Gastrocnemius medialis (tissue), 4 donors: ENCODE measurements around the gene SPOCK1. TPM values are rescaled to one million over a fixed set of nuclear protein-coding genes. Genes with fewer than 3 reads are reported as not detected.

ENCODE experiments used
- ATAC-seq, 2 donors: fragments of 150-250 bp; one replicate each; pipeline ENCODE4 v1.9.1; 2016
- DNase-seq, 2 donors: peaks; one replicate each; pipeline ENCODE4 v3.0.0-alpha.2; 2019
- H3K27ac ChIP-seq, 4 donors: fragments of 200-600 bp; sonication (generic); 1 replicate in 1 of 4; 2 replicates in 3 of 4; pipeline ENCODE4 v1.5.1; 2016 to 2018; ENCODE audit warnings: mild to moderate bottlenecking in 2 of 4, moderate library complexity in 1 of 4
- H3K27me3 ChIP-seq, 3 donors: fragments of 200-600 bp; sonication (generic) in 2 of 3; 1 replicate in 1 of 3; 2 replicates in 2 of 3; pipeline versions ENCODE4 v1.5.1 to v1.6.0; 2016 to 2019; ENCODE audit warnings: mild to moderate bottlenecking in 1 of 3, moderate library complexity in 1 of 3
- H3K36me3 ChIP-seq, 2 donors: fragments of 200-600 bp; sonication (generic) in 1 of 2; one replicate each; pipeline ENCODE4 v1.5.1; 2017 to 2018
- H3K4me1 ChIP-seq, 2 donors: fragments of 200-600 bp; sonication (generic) in 1 of 2; one replicate each; pipeline ENCODE4 v1.5.1; 2016 to 2017; ENCODE audit warnings: mild to moderate bottlenecking in 2 of 2
- H3K4me3 ChIP-seq, 4 donors: fragments of 200-600 bp; sonication (generic) in 3 of 4; 1 replicate in 1 of 4; 2 replicates in 3 of 4; pipeline ENCODE4 v1.5.1; 2016 to 2019; ENCODE audit warnings: mild to moderate bottlenecking in 2 of 4
- H3K9me3 ChIP-seq, 3 donors: fragments of 200-600 bp; sonication (generic) in 2 of 3; 1 replicate in 1 of 3; 2 replicates in 2 of 3; pipeline ENCODE4 v1.5.1; 2016 to 2019
- CTCF ChIP-seq, 5 experiments: fragments of 450-650 bp in 3 of 5; fragments of 200-600 bp in 2 of 5; sonication (generic) in 2 of 5; IDR thresholded peaks in 4 of 5; conservative IDR thresholded peaks in 1 of 5; 1 replicate in 4 of 5; 2 replicates in 1 of 5; pipeline ENCODE4 v1.5.1; 2016 to 2019; ENCODE audit warnings: antibody characterized with exemption in 5 of 5, mild to moderate bottlenecking in 3 of 5, moderate library complexity in 3 of 5
- POLR2A ChIP-seq, 2 donors: fragments of 450-650 bp; IDR thresholded peaks; one replicate each; pipeline ENCODE4 v1.6.1; 2017; ENCODE audit warnings: antibody characterized with exemption in 2 of 2, mild to moderate bottlenecking in 2 of 2, moderate library complexity in 2 of 2
- in situ Hi-C, 4 donors: fragments of 200-750 bp; cut with MboI; loops; one replicate each; pipeline versions ENCODE4 v1.15.0 to v1.8.0; 2017; ENCODE audit warnings: low sequenced_read_pairs in 4 of 4
- intact Hi-C: fragments of 100-400 bp; cut with DNase I; formaldehyde crosslinking; loops from one replicate; pipeline ENCODE4 v1.15.1; 2023; ENCODE audit warnings: low total_unique reads
- total RNA-seq, 4 donors: library from RNA; depleted of rRNA; stranded (reverse); fragments of >200 nt; gene quantifications; one replicate each; pipeline versions ENCODE4 v1.1.0 to v1.2.3, GENCODE V29; 2016

The SPOCK1 gene
- total RNA-seq, 4 donors from 2014 or later: 5.8 to 33.8 (median 25.3) TPM

GRCh38 chr5:137333928-137334327 is 165.2 kb downstream of the SPOCK1 start:
- intact Hi-C loops: no loop called here
- in situ Hi-C loops: no loop called here

GRCh38 chr5:137333475-137333874 is 165.7 kb downstream of the SPOCK1 start:
- H3K36me3 ChIP-seq: no peaks in the 10 kb centered on the region
- H3K4me3 ChIP-seq: no peak overlapping the region
- DNase-seq (no peak), ATAC-seq (no peak)
- H3K4me1 ChIP-seq: no peaks in the 10 kb centered on the region
- intact Hi-C loops (no loop called here), in situ Hi-C loops (no loop called here)
- no peaks in the 10 kb centered on the region for H3K27me3 ChIP-seq
- no peak for TF ChIP-seq POLR2A (IDR thresholded peaks at IDR 0.05)
- no peak for TF ChIP-seq CTCF (IDR thresholded peaks at IDR 0.05 in 4 of 5, conservative IDR thresholded peaks at IDR 0.05 in 1 of 5)
- no peaks in the 10 kb centered on the region for H3K9me3 ChIP-seq
- no peak overlapping the region for H3K27ac ChIP-seq

More at GRCh38 chr5:137333928-137334327, 165.2 kb downstream of the SPOCK1 start:
- Histone ChIP-seq H3K27me3 (no peaks in the 10 kb centered on the region), H3K4me1 (no peaks in the 10 kb centered on the region), H3K36me3 (no peaks in the 10 kb centered on the region), H3K27ac (no peak overlapping the region), H3K9me3 (no peaks in the 10 kb centered on the region), H3K4me3 (no peak overlapping the region)
- no peak for TF ChIP-seq POLR2A (IDR thresholded peaks at IDR 0.05)
- no peak for TF ChIP-seq CTCF (IDR thresholded peaks at IDR 0.05 in 4 of 5, conservative IDR thresholded peaks at IDR 0.05 in 1 of 5)
- no peak for DNase-seq
- ATAC-seq: no peak

GRCh38 chr5:137332296-137332695 is 166.8 kb downstream of the SPOCK1 start:
- intact Hi-C loops (no loop called here), in situ Hi-C loops (no loop called here)
- no peak for TF ChIP-seq CTCF (IDR thresholded peaks at IDR 0.05 in 4 of 5, conservative IDR thresholded peaks at IDR 0.05 in 1 of 5)
- TF ChIP-seq POLR2A (IDR thresholded peaks at IDR 0.05): no peak
- Histone ChIP-seq H3K36me3 (no peaks in the 10 kb centered on the region), H3K4me1 (no peaks in the 10 kb centered on the region), H3K9me3 (no peaks in the 10 kb centered on the region), H3K27me3 (no peaks in the 10 kb centered on the region), H3K27ac (no peak overlapping the region), H3K4me3 (no peak overlapping the region)
- ATAC-seq: no peak
- DNase-seq: no peak

GRCh38 chr5:137329586-137330296 is 169.4 kb downstream of the SPOCK1 start:
- H3K27ac ChIP-seq: no peak overlapping the region

More at GRCh38 chr5:137329586-137330296, 169.4 kb downstream of the SPOCK1 start:
- intact Hi-C loops (no loop called here), in situ Hi-C loops (loop anchor here in 1 of 4 donors (5.0 to 10.0 kb wide), 2 partner anchors 173 to 525 kb away; no protein-coding TSS in a partner anchor)
- no peaks in the 10 kb centered on the region for H3K4me1 ChIP-seq
- TF ChIP-seq CTCF (IDR thresholded peaks at IDR 0.05 in 4 of 5, conservative IDR thresholded peaks at IDR 0.05 in 1 of 5) (no peak), POLR2A (IDR thresholded peaks at IDR 0.05) (no peak)
- no peaks in the 10 kb centered on the region for H3K36me3 ChIP-seq
- H3K27me3 ChIP-seq: no peaks in the 10 kb centered on the region
- H3K4me3 ChIP-seq: no peak overlapping the region
- ATAC-seq (no peak), DNase-seq (no peak)
- no peaks in the 10 kb centered on the region for H3K9me3 ChIP-seq
